ENCODE results near the gene SNX1. TPM values are rescaled to one million over a fixed set of nuclear protein-coding genes. Genes with fewer than 3 reads are reported as not detected.

The SNX1 gene
- total RNA-seq, 1 donor from 2014 or later: 72.2 TPM

- no peaks in the 10 kb centered on the region for H3K9me3 Mint-ChIP-seq (ENCODE audit: low read depth)
- no peak overlapping the region for H3K4me3 Mint-ChIP-seq (ENCODE audit: unreplicated experiment)
- H3K4me1 Mint-ChIP-seq (ENCODE audit: low read depth): peaks cover 33% of the 10 kb centered on the region
- H3K27ac Mint-ChIP-seq (ENCODE audit: unreplicated experiment): no peak overlapping the region
- no peak for TF ChIP-seq CTCF (IDR thresholded peaks at IDR 0.05)
- H3K36me3 Mint-ChIP-seq (ENCODE audit: low read depth): peaks cover 44% of the 10 kb centered on the region
- H3K27me3 Mint-ChIP-seq (ENCODE audit: low read depth): no peaks in the 10 kb centered on the region
- DNase-seq (ENCODE audit: low spot score): no peak
Observed at GRCh38 chr15:64157599-64158125, 61.9 kb downstream of the SNX1 start.

GRCh38 chr15:64158363-64159134 lies 62.8 kb downstream of the SNX1 start:
- Mint-ChIP-seq H3K9me3 (ENCODE audit: low read depth) (no peaks in the 10 kb centered on the region), H3K4me3 (ENCODE audit: unreplicated experiment) (peak overlapping the region; percentile 25), H3K36me3 (ENCODE audit: low read depth) (peaks cover 44% of the 10 kb centered on the region), H3K4me1 (ENCODE audit: low read depth) (peaks cover 33% of the 10 kb centered on the region), H3K27ac (ENCODE audit: unreplicated experiment) (peak overlapping the region; percentile 82), H3K27me3 (ENCODE audit: low read depth) (no peaks in the 10 kb centered on the region)
- no peak for TF ChIP-seq CTCF (IDR thresholded peaks at IDR 0.05)
- no peak for DNase-seq (ENCODE audit: low spot score)

GRCh38 chr15:64161688-64162477 lies 66.1 kb downstream of the SNX1 start:
- TF ChIP-seq CTCF (IDR thresholded peaks at IDR 0.05): no peak
- Mint-ChIP-seq H3K27me3 (ENCODE audit: low read depth) (no peaks in the 10 kb centered on the region), H3K4me3 (ENCODE audit: unreplicated experiment) (peak overlapping the region; percentile 92), H3K36me3 (ENCODE audit: low read depth) (peaks cover 34% of the 10 kb centered on the region), H3K9me3 (ENCODE audit: low read depth) (no peaks in the 10 kb centered on the region), H3K4me1 (ENCODE audit: low read depth) (peaks cover 43% of the 10 kb centered on the region), H3K27ac (ENCODE audit: unreplicated experiment) (peak overlapping the region; percentile 92)
- DNase-seq (ENCODE audit: low spot score): no peak

GRCh38 chr15:64162478-64162868 lies 66.7 kb downstream of the SNX1 start:
- peak overlapping the region; percentile 92 for H3K27ac Mint-ChIP-seq (ENCODE audit: unreplicated experiment)
- peaks cover 29% of the 10 kb centered on the region for H3K36me3 Mint-ChIP-seq (ENCODE audit: low read depth)
- peak overlapping the region; percentile 92 for H3K4me3 Mint-ChIP-seq (ENCODE audit: unreplicated experiment)
- no peaks in the 10 kb centered on the region for H3K9me3 Mint-ChIP-seq (ENCODE audit: low read depth)
- no peak for TF ChIP-seq CTCF (IDR thresholded peaks at IDR 0.05)
- no peaks in the 10 kb centered on the region for H3K27me3 Mint-ChIP-seq (ENCODE audit: low read depth)
- peaks cover 43% of the 10 kb centered on the region for H3K4me1 Mint-ChIP-seq (ENCODE audit: low read depth)
- DNase-seq (ENCODE audit: low spot score): no peak

Measured in chondrocyte (in vitro differentiated cells).